NCI-H526 (cell line): ENCODE data around the gene PSEN1.

Source experiments
- DNase-seq, 2 experiments: peaks; one replicate each; lab custom pipeline; 2025; lab: John Stamatoyannopoulos, UW

PSEN1 gene

GRCh38 chr14:73220061-73220460 lies 83.8 kb downstream of the PSEN1 start:
- no peak for DNase-seq

- DNase-seq: no peak
Observed at GRCh38 chr14:73220634-73221033, 84.3 kb downstream of the PSEN1 start.

- no peak for DNase-seq
Observed at GRCh38 chr14:73221945-73222344, 85.6 kb downstream of the PSEN1 start.

GRCh38 chr14:73223049-73223448 lies 86.7 kb downstream of the PSEN1 start:
- DNase-seq: no peak

GRCh38 chr14:73225496-73225895 lies 89.2 kb downstream of the PSEN1 start:
- no peak for DNase-seq

- peak in 1 of 2 experiments; percentile 32 for DNase-seq
Observed at GRCh38 chr14:73227812-73228781, 91.8 kb downstream of the PSEN1 start.

GRCh38 chr14:73230051-73230450 lies 93.7 kb downstream of the PSEN1 start:
- no peak for DNase-seq

GRCh38 chr14:73231981-73232851 lies 95.9 kb downstream of the PSEN1 start:
- peak in 1 of 2 experiments; percentile 60 for DNase-seq

- DNase-seq: no peak
Observed at GRCh38 chr14:73232984-73233383, 96.7 kb downstream of the PSEN1 start.

- no peak for DNase-seq
Observed at GRCh38 chr14:73233564-73233963, 97.3 kb downstream of the PSEN1 start.

- DNase-seq: no peak
Observed at GRCh38 chr14:73234029-73234428, 97.7 kb downstream of the PSEN1 start.

- no peak for DNase-seq
Observed at GRCh38 chr14:73234586-73235394, 98.5 kb downstream of the PSEN1 start.

- DNase-seq: peak in 1 of 2 experiments; percentile 27
Observed at GRCh38 chr14:73235531-73236155, 99.3 kb downstream of the PSEN1 start.

- DNase-seq: no peak
Observed at GRCh38 chr14:73236157-73236556, 99.8 kb downstream of the PSEN1 start.

GRCh38 chr14:73236752-73237218 lies 100.5 kb downstream of the PSEN1 start:
- DNase-seq: no peak

- peak in 1 of 2 experiments; percentile 48 for DNase-seq
Observed at GRCh38 chr14:73237219-73237785, 101.0 kb downstream of the PSEN1 start, which contains the start of gene PAPLN. Gene PAPLN, plus strand, starts transcription at chr14:73237506. Its CDS starts 2,273 bp downstream, at chr14:73239779.

- peak in 1 of 2 experiments; percentile 44 for DNase-seq
Observed at GRCh38 chr14:73237786-73238423, 101.6 kb downstream of the PSEN1 start.

- no peak for DNase-seq
Observed at GRCh38 chr14:73238424-73238852, 102.1 kb downstream of the PSEN1 start.

- no peak for DNase-seq
Observed at GRCh38 chr14:73238941-73239340, 102.6 kb downstream of the PSEN1 start.
